GM12872 (cell line): ENCODE measurements around the gene HS1BP3.

Experiments
- TF ChIP-seq, protein P1 (sequence below): IDR thresholded peaks from 3 replicates; pipeline ENCODE4 v1.5.1; 2011; ENCODE audit warnings: low read depth, mild to moderate bottlenecking, low read length, moderate library complexity; ENCODE audit not compliant: insufficient read depth

Gene HS1BP3

DNA sequence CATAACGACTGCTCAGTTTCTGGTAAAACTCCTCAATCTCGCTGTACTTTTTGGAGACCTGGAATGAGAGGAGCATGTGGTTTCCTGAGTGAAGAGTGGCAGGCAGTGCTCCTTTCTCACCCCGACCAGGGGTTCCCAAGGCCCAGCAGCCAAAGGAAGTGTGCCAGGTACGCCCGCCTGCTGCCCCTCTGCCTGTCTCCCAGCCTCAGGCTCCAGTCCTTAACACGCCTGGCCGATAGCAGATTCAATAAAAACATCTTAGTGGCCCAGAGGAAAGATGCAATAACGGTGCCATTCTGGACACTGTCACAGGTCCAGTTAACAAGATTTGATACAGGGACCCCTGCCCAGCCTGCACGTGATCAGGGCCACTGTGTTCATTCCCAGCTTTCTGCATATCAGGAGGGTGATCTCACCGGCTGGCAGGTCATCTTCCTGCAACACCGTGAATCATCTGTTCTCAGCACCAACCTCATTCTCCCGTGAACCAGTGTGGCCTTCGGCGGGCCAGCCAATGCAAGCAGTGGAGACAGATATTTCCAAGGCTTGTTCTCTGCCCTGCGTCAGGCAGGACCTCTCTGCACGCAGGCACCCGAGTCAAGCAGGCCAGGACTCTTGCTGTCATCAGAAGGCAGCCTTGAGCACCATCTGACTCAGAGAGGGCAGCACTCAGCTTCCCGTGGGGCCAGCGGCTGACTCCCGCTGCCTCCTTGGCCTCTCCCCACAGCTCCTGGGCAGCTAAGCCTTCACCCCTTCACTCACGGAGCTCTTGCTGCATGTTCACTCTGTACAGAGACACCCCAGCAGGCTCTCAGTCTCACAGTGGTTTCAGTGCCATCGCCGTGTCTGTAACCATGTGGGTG lies 9.5 kb downstream of the HS1BP3 start:
- TF ChIP-seq, protein P1, sequence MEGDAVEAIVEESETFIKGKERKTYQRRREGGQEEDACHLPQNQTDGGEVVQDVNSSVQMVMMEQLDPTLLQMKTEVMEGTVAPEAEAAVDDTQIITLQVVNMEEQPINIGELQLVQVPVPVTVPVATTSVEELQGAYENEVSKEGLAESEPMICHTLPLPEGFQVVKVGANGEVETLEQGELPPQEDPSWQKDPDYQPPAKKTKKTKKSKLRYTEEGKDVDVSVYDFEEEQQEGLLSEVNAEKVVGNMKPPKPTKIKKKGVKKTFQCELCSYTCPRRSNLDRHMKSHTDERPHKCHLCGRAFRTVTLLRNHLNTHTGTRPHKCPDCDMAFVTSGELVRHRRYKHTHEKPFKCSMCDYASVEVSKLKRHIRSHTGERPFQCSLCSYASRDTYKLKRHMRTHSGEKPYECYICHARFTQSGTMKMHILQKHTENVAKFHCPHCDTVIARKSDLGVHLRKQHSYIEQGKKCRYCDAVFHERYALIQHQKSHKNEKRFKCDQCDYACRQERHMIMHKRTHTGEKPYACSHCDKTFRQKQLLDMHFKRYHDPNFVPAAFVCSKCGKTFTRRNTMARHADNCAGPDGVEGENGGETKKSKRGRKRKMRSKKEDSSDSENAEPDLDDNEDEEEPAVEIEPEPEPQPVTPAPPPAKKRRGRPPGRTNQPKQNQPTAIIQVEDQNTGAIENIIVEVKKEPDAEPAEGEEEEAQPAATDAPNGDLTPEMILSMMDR = no peak

GRCh38 chr2:20640411-20641122 lies 10.3 kb downstream of the HS1BP3 start:
- TF ChIP-seq, protein P1 = no peak

DNA sequence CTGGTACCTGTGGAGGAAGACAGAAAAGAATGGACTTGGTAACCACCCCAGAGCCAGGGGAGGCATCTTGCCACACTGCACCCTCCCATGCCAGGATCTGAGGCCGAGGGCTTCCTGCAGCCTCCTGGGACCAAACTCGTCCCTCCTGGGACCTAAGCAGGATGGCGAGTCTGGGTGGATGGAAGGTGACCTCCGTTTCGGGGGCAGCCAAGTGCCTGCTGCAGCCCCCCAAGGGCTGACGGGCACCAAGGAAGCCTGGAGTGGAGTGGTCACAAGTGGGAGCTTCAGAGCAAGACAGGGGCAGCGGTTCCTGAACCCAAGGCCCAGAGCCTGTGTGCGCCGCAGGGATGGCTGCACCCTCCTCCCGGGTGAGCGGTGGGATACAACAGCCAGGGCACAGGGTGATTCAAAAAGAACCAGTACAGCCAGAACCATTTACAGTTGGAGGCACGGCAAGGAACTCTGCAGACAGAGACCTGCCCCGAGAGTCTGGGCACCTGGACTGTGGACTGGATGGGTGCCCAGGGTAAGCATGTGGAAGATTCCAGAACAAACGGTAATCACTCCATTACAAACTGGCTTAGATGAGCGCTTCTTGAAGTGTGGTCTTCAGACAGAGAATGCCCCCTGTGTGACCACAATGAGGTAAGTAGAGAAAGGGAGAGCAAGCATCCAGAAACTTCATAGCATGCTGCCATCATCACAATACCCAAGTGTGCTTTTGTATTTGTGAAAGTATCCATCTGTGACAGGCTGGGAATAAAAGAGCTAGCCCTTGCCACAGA lies 12.1 kb downstream of the HS1BP3 start:
- TF ChIP-seq, protein P1 = no peak

GRCh38 chr2:20638014-20638413 lies 12.9 kb downstream of the HS1BP3 start:
- TF ChIP-seq, protein P1 = no peak

DNA sequence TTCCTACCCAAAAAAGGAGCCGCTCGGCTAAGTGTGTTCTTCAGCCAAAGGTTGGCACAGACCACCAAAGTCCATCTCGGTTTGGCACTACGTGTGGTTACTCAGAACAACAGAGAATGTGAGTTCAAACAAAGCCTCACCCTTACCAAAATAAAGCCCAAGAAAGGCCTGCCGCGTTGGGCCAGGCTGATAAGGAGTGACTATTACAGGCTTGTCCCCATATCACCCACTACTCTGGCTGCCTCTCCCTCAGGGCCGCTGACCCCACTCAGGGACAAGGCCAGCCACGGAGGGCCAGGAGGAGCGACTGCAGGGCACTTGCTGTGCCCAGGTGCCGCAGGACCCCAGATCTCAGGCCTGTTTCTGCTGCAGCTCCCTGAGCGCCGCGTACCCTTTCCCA lies 13.8 kb downstream of the HS1BP3 start:
- TF ChIP-seq, protein P1 = no peak

GRCh38 chr2:20635675-20636584 lies 15.0 kb downstream of the HS1BP3 start:
- TF ChIP-seq, protein P1 = peak; percentile 92
